ENCODE measurements around the gene DNAI4.

DNA sequence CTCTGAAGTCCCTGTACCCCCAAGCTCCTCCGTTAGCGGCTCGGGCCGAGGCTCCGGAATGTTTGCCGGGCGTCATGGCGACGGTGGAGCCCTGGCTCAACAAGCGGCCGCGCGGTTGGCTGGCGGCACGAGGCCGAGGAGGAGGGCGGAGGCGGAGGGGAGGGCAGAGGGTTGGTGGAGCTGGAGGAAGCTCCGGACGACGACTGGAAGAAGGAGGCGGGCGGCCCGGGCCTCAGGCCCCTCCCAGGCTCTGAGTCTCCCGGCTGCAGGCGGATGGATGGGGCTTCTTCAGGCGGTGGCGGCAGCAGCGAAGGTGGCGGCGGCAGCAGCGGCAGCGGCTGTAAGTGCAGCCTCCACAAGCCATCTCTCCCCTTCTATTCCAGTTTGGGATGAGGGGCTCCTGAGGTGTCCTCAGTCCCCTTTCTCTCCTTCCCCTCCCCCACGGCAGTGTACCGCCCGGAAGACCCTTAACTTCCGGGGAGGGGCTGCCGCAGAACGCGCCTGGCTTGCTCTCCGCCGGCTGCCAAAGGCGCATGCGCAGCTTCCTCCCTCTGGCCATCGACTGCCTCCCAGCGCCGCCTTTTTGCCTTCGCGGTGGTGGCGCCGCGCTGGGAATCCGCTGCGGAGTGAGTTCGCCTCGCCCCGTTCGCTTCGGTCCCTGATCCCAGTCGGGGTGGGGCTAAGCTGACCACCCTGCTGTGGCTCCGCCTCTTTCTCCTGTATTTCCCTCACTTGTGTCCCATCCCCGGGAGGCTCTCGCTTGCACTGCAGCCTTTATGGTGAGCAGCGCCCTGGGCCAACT is at the start of gene DNAI4, which contains the start of gene MIER1:
- peak; percentile 83 for TF ChIP-seq POLR2A (IDR thresholded peaks at IDR 0.05; ENCODE audit: low read depth, low read length)
- TF ChIP-seq POLR2AphosphoS5 (IDR thresholded peaks at IDR 0.05; ENCODE audit: low read depth, low read length): peak; percentile 89

All from GM12892 (cell line).